Parathyroid adenoma (tissue), 2 donors: ENCODE measurements around the gene TNS3.

ENCODE experiments used
- H2AFZ ChIP-seq: fragments of 300-600 bp; sonication (generic); one replicate; pipeline ENCODE4 v1.7.0; 2017; ENCODE audit warnings: antibody characterized with exemption, mild to moderate bottlenecking
- H3K27ac ChIP-seq: fragments of 300-600 bp; sonication (generic); one replicate; pipeline ENCODE4 v1.7.0; 2017
- H3K27me3 ChIP-seq: fragments of 300-600 bp; sonication (generic); one replicate; pipeline ENCODE4 v1.7.0; 2017; ENCODE audit warnings: low read length; ENCODE audit not compliant: control insufficient read depth, insufficient read depth
- H3K36me3 ChIP-seq: fragments of 300-600 bp; sonication (generic); one replicate; pipeline ENCODE4 v1.7.0; 2017; ENCODE audit warnings: low read length; ENCODE audit not compliant: control insufficient read depth, insufficient read depth
- H3K4me1 ChIP-seq: fragments of 300-600 bp; sonication (generic); one replicate; pipeline ENCODE4 v1.7.0; 2017; ENCODE audit warnings: control low read depth
- H3K4me2 ChIP-seq: fragments of 300-600 bp; sonication (generic); one replicate; pipeline ENCODE4 v1.7.0; 2017; ENCODE audit warnings: low read length
- H3K4me3 ChIP-seq: fragments of 300-600 bp; sonication (generic); one replicate; pipeline ENCODE4 v1.7.0; 2017; ENCODE audit warnings: low read depth, low read length
- H3K79me2 ChIP-seq: fragments of 300-600 bp; sonication (generic); one replicate; pipeline ENCODE4 v1.7.0; 2017; ENCODE audit warnings: control low read depth
- H3K9ac ChIP-seq: fragments of 300-600 bp; sonication (generic); one replicate; pipeline ENCODE4 v1.7.0; 2017; ENCODE audit warnings: mild to moderate bottlenecking
- H3K9me3 ChIP-seq: fragments of 300-600 bp; sonication (generic); one replicate; pipeline ENCODE4 v1.7.0; 2017; ENCODE audit warnings: low read length; ENCODE audit not compliant: control insufficient read depth
- TF ChIP-seq, protein P1 (sequence below): fragments of 300-600 bp; sonication (generic); IDR thresholded peaks from one replicate; pipeline ENCODE4 v1.7.0; 2017; ENCODE audit warnings: antibody characterized with exemption, mild to moderate bottlenecking
- donor health status: primary hyperparathyroidism.

Gene TNS3

GRCh38 chr7:47394216-47394615 lies 187.7 kb downstream of the TNS3 start:
- H2AFZ ChIP-seq: no peak overlapping the region
- no peaks in the 10 kb centered on the region for H3K27me3 ChIP-seq
- no peaks in the 10 kb centered on the region for H3K36me3 ChIP-seq
- no peak overlapping the region for H3K27ac ChIP-seq
- H3K4me2 ChIP-seq: no peak overlapping the region
- peaks cover 8% of the 10 kb centered on the region for H3K4me1 ChIP-seq
- H3K9me3 ChIP-seq: no peaks in the 10 kb centered on the region
- H3K79me2 ChIP-seq: peaks cover 50% of the 10 kb centered on the region
- no peak overlapping the region for H3K4me3 ChIP-seq
- TF ChIP-seq, protein P1, sequence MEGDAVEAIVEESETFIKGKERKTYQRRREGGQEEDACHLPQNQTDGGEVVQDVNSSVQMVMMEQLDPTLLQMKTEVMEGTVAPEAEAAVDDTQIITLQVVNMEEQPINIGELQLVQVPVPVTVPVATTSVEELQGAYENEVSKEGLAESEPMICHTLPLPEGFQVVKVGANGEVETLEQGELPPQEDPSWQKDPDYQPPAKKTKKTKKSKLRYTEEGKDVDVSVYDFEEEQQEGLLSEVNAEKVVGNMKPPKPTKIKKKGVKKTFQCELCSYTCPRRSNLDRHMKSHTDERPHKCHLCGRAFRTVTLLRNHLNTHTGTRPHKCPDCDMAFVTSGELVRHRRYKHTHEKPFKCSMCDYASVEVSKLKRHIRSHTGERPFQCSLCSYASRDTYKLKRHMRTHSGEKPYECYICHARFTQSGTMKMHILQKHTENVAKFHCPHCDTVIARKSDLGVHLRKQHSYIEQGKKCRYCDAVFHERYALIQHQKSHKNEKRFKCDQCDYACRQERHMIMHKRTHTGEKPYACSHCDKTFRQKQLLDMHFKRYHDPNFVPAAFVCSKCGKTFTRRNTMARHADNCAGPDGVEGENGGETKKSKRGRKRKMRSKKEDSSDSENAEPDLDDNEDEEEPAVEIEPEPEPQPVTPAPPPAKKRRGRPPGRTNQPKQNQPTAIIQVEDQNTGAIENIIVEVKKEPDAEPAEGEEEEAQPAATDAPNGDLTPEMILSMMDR: no peak
- no peak overlapping the region for H3K9ac ChIP-seq

GRCh38 chr7:47393406-47393805 lies 188.5 kb downstream of the TNS3 start:
- no peak overlapping the region for H3K9ac ChIP-seq
- H3K4me2 ChIP-seq: no peak overlapping the region
- H3K4me3 ChIP-seq: no peak overlapping the region
- peaks cover 8% of the 10 kb centered on the region for H3K4me1 ChIP-seq
- no peak overlapping the region for H2AFZ ChIP-seq
- TF ChIP-seq, protein P1: no peak
- H3K27ac ChIP-seq: no peak overlapping the region
- H3K9me3 ChIP-seq: no peaks in the 10 kb centered on the region
- peaks cover 52% of the 10 kb centered on the region for H3K79me2 ChIP-seq
- no peaks in the 10 kb centered on the region for H3K27me3 ChIP-seq
- H3K36me3 ChIP-seq: no peaks in the 10 kb centered on the region

DNA sequence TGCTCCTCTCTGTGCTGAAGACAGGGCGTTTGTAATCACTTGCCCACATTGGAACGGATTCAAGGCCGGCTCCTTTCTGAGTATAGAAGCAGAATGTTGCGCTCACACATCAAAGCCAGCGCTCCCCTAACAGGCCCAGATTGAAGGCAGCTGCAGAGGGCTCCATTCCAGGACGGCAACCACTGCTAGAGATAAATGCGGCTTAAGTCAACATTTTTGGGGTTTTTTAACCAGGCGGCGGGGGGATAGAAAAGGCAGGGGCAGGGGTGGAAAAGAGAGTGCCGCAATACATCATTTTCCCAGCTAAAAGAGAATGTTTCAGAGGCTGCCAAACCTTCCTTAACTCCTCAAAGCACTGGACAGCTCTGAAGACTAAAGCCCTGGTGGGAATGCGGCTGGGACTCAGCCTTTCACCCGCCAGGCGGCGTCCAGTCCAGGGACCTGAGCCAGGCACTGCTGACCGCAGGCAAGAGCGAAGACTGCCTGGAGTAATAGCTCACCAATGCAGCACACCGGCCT lies 189.6 kb downstream of the TNS3 start:
- no peak overlapping the region for H3K4me2 ChIP-seq
- H2AFZ ChIP-seq: no peak overlapping the region
- H3K36me3 ChIP-seq: no peaks in the 10 kb centered on the region
- no peaks in the 10 kb centered on the region for H3K9me3 ChIP-seq
- no peak overlapping the region for H3K27ac ChIP-seq
- H3K9ac ChIP-seq: no peak overlapping the region
- H3K4me1 ChIP-seq: peaks cover 8% of the 10 kb centered on the region
- peaks cover 58% of the 10 kb centered on the region for H3K79me2 ChIP-seq
- no peaks in the 10 kb centered on the region for H3K27me3 ChIP-seq
- H3K4me3 ChIP-seq: no peak overlapping the region
- TF ChIP-seq, protein P1: no peak

GRCh38 chr7:47391726-47392125 lies 190.2 kb downstream of the TNS3 start:
- H3K9ac ChIP-seq: no peak overlapping the region
- H3K27me3 ChIP-seq: no peaks in the 10 kb centered on the region
- peaks cover 8% of the 10 kb centered on the region for H3K4me1 ChIP-seq
- no peaks in the 10 kb centered on the region for H3K9me3 ChIP-seq
- H3K4me2 ChIP-seq: no peak overlapping the region
- H3K36me3 ChIP-seq: no peaks in the 10 kb centered on the region
- H2AFZ ChIP-seq: no peak overlapping the region
- no peak overlapping the region for H3K27ac ChIP-seq
- no peak overlapping the region for H3K4me3 ChIP-seq
- H3K79me2 ChIP-seq: peaks cover 58% of the 10 kb centered on the region
- TF ChIP-seq, protein P1: no peak

GRCh38 chr7:47390914-47391313 lies 191.0 kb downstream of the TNS3 start:
- H3K9me3 ChIP-seq: no peaks in the 10 kb centered on the region
- H3K36me3 ChIP-seq: no peaks in the 10 kb centered on the region
- peaks cover 58% of the 10 kb centered on the region for H3K79me2 ChIP-seq
- no peak overlapping the region for H3K9ac ChIP-seq
- peaks cover 8% of the 10 kb centered on the region for H3K4me1 ChIP-seq
- no peak overlapping the region for H3K4me2 ChIP-seq
- H3K27me3 ChIP-seq: no peaks in the 10 kb centered on the region
- H3K4me3 ChIP-seq: no peak overlapping the region
- TF ChIP-seq, protein P1: no peak
- H2AFZ ChIP-seq: no peak overlapping the region
- H3K27ac ChIP-seq: no peak overlapping the region
